Fibroblast of mammary gland (primary cell): ENCODE measurements around the gene UQCC2.

Source experiments
- DNase-seq: peaks from one replicate; pipeline ENCODE4 v3.0.0-alpha.2; 2010; ENCODE audit warnings: low read depth
- H3K4me3 ChIP-seq: 2 replicates; pipeline ENCODE4 v1.5.1; 2011; ENCODE audit warnings: low read depth, mild to moderate bottlenecking, low read length, moderate library complexity; ENCODE audit not compliant: control insufficient read depth
- TF ChIP-seq, protein P1 (sequence below): conservative IDR thresholded peaks from 2 replicates; pipeline ENCODE4 v1.5.1; 2011; ENCODE audit warnings: low read depth, low read length, inconsistent platforms; ENCODE audit not compliant: control insufficient read depth, insufficient read depth

The UQCC2 gene

DNA sequence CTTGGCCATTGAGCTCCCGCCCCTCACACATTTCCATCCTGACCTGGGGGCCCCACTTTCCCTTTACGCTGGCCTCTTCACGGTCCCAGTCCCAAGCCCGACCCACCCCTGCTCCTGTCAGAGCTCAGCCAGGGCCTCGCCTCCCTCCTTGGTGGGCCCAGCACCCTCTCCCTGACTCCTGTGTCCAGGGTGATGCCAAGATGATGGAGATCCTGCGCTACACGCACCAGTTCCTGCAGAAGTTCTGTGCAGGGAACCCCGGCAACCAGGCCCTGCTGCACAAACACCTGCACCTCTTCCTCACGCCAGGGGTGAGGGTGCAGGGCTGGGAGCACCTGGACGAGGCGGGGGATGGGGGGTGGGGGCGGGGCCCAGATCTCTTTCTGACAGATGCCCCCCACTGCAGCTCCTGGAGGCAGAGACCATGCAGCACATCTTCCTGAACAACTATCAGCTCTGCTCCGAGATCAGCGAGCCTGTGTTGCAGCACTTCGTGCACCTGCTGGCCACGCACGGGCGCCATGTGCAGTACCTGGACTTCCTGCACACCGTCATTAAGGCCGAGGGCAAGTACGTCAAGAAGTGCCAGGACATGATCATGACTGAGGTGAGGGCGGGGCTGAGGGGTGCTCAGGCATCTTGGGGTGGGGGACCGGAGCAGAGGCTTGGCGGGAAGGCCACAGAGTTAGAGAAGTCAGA is 33.1 kb downstream of the UQCC2 start:
- H3K4me3 ChIP-seq: no peak overlapping the region
- DNase-seq: no peak
- TF ChIP-seq, protein P1, sequence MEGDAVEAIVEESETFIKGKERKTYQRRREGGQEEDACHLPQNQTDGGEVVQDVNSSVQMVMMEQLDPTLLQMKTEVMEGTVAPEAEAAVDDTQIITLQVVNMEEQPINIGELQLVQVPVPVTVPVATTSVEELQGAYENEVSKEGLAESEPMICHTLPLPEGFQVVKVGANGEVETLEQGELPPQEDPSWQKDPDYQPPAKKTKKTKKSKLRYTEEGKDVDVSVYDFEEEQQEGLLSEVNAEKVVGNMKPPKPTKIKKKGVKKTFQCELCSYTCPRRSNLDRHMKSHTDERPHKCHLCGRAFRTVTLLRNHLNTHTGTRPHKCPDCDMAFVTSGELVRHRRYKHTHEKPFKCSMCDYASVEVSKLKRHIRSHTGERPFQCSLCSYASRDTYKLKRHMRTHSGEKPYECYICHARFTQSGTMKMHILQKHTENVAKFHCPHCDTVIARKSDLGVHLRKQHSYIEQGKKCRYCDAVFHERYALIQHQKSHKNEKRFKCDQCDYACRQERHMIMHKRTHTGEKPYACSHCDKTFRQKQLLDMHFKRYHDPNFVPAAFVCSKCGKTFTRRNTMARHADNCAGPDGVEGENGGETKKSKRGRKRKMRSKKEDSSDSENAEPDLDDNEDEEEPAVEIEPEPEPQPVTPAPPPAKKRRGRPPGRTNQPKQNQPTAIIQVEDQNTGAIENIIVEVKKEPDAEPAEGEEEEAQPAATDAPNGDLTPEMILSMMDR: no peak

- TF ChIP-seq, protein P1: no peak
- no peak overlapping the region for H3K4me3 ChIP-seq
- DNase-seq: no peak
Observed at GRCh38 chr6:33677689-33678088, 33.8 kb downstream of the UQCC2 start.

DNA sequence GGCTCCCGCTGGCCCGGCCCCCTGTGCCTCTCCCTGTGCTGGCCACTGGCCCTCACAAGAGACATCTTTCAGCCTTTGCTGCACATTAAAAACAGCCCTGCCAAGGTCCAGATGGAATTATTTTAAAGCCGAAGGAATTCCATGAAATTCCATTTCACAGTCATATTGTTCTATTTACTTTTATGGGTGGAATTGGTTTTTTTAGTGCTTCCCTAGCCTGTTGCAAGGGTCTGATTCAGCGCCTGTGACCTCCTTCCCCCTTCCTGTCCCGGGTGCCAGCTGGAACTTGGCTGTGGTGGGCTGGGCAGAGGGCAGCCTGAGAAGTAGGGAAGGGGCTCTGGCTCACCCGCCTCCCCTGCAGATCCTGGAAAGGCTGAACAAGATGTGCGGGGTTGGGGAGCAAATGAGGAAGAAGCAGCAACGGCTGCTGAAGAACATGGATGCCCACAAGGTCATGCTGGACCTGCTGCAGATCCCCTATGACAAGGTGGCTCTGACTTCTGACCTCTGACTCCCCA is 34.3 kb downstream of the UQCC2 start:
- no peak overlapping the region for H3K4me3 ChIP-seq
- TF ChIP-seq, protein P1: no peak

GRCh38 chr6:33676416-33677142 is 34.9 kb downstream of the UQCC2 start:
- H3K4me3 ChIP-seq: no peak overlapping the region
- TF ChIP-seq, protein P1: no peak
- no peak for DNase-seq

More for the DNA sequence above, 34.3 kb downstream of the UQCC2 start:
- DNase-seq: peak; percentile 55

DNA sequence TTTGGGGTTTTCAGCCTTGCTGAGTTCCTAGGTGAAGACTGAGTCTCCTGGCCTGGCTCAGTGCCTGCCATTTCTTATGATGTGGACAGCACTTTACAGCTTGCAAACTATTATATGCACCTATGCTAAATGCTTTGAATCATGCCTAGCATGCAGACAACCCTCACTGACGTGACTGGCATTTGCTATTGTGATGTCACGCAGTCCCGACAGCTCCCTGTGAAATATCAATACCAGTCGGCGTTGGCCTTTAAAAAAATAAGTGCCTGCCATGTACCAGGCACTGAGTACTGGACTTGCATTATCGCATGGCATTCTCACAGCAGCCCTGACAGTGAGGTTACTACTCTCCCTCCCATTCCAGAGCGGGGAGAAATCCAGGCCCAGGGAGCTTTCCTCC is 35.5 kb downstream of the UQCC2 start:
- TF ChIP-seq, protein P1: no peak
- DNase-seq: no peak
- H3K4me3 ChIP-seq: no peak overlapping the region

DNA sequence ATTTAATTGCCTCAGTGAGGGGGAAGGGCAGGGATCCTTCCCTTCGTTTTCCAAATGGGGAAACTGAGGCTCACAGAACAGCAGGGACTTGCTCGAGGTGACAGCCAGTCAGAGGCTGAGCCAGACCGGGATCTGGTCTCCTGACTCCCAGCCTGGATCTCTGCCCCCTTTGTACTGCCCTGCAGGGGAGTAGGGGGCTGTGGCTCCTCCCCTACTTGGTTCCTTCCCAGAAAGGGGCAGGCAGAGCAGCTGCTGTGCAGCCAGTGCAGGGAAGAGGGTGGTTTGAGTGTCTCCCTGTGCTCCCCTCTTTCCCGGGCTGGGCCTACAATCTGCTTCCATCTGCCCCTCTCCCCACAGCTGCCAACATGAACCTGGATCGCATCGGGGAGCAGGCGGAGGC is 37.6 kb downstream of the UQCC2 start:
- TF ChIP-seq, protein P1: no peak
- no peak overlapping the region for H3K4me3 ChIP-seq
- no peak for DNase-seq

- no peak overlapping the region for H3K4me3 ChIP-seq
- DNase-seq: peak; percentile 97
- TF ChIP-seq, protein P1: peak; percentile 61
Observed at GRCh38 chr6:33672808-33673207, 38.7 kb downstream of the UQCC2 start.
